GM12891 (cell line): ENCODE results near the gene CACNA2D1.

Experiments
- POLR2AphosphoS5 ChIP-seq: IDR thresholded peaks from 2 replicates; pipeline ENCODE4 v1.6.1; 2011; ENCODE audit warnings: low read depth, low read length, control low read depth
- POU2F2 ChIP-seq: IDR thresholded peaks from 2 replicates; pipeline ENCODE4 v1.6.1; 2011; ENCODE audit warnings: low read depth, mild to moderate bottlenecking, control low read depth, low read length, moderate library complexity

GRCh38 chr7:82057476-82057875 lies 386.1 kb downstream of the CACNA2D1 start:
- no peak for TF ChIP-seq POU2F2
- no peak for TF ChIP-seq POLR2AphosphoS5
